SK-MEL-5 (cell line): ENCODE data around the gene AFAP1. TPM values are rescaled to one million over a fixed set of nuclear protein-coding genes. Genes with fewer than 3 reads are reported as not detected.
A peak's percentile ranks its signal among the peaks of the same experiment; 100 is the strongest.

ENCODE experiments used
- DNase-seq: peaks from one replicate; pipeline ENCODE4 v3.0.0-alpha.2; 2016; ENCODE audit warnings: low read depth, low spot score
- in situ Hi-C: cut with HindIII; loops from 2 replicates; pipeline ENCODE4 v1.10.0; 2016; ENCODE audit warnings: low sequenced_read_pairs, high pct_unique_total_duplicates, low pct_unique_long_range_greater_than_20kb
- total RNA-seq: library from RNA; depleted of rRNA; stranded (reverse); fragments of >200 nt; shearing (Covaris generic); gene quantifications from 2 replicates; pipeline ENCODE4 v1.2.3, GENCODE V29; 2014

Gene AFAP1
- total RNA-seq, 1 experiment from 2014 or later, result 10.3 TPM

GRCh38 chr4:7973545-7973981 is 33.9 kb upstream of the AFAP1 start:
- in situ Hi-C loops, result no loop called here

GRCh38 chr4:7971881-7972500 is 32.3 kb upstream of the AFAP1 start:
- DNase-seq, result no peak
- in situ Hi-C loops, result no loop called here

More at GRCh38 chr4:7973545-7973981, 33.9 kb upstream of the AFAP1 start:
- DNase-seq, result no peak

GRCh38 chr4:7971159-7971631 is 31.5 kb upstream of the AFAP1 start:
- no peak for DNase-seq
- in situ Hi-C loops, result no loop called here

GRCh38 chr4:7970361-7970946 is 30.8 kb upstream of the AFAP1 start:
- DNase-seq, result no peak
- in situ Hi-C loops, result no loop called here

- DNase-seq, result no peak
Observed at GRCh38 chr4:7968262-7968896, 28.7 kb upstream of the AFAP1 start.

GRCh38 chr4:7967501-7968261 is 28.0 kb upstream of the AFAP1 start:
- in situ Hi-C loops, result no loop called here
- no peak for DNase-seq

More at GRCh38 chr4:7968262-7968896, 28.7 kb upstream of the AFAP1 start:
- in situ Hi-C loops, result no loop called here

GRCh38 chr4:7967063-7967440 is 27.4 kb upstream of the AFAP1 start:
- in situ Hi-C loops, result no loop called here
- no peak for DNase-seq

- in situ Hi-C loops, result no loop called here
- DNase-seq, result no peak
Observed at GRCh38 chr4:7966281-7967062, 26.8 kb upstream of the AFAP1 start.

GRCh38 chr4:7964890-7965662 is 25.4 kb upstream of the AFAP1 start:
- in situ Hi-C loops, result no loop called here
- DNase-seq, result no peak

GRCh38 chr4:7964459-7964858 is 24.8 kb upstream of the AFAP1 start:
- DNase-seq, result peak; percentile 26
- in situ Hi-C loops, result no loop called here

- in situ Hi-C loops, result no loop called here
- no peak for DNase-seq
Observed at GRCh38 chr4:7963691-7964090, 24.0 kb upstream of the AFAP1 start.

- in situ Hi-C loops, result no loop called here
- DNase-seq, result no peak
Observed at GRCh38 chr4:7962609-7963508, 23.2 kb upstream of the AFAP1 start.

GRCh38 chr4:7960790-7961655 is 21.4 kb upstream of the AFAP1 start:
- peak; percentile 85 for DNase-seq
- in situ Hi-C loops, result no loop called here

GRCh38 chr4:7960017-7960789 is 20.5 kb upstream of the AFAP1 start:
- in situ Hi-C loops, result no loop called here
- DNase-seq, result no peak
